ENCODE measurements around the gene FHIT.

- TF ChIP-seq CTCF (conservative IDR thresholded peaks at IDR 0.05), result no peak
- TF ChIP-seq EZH2 (IDR thresholded peaks at IDR 0.05; ENCODE audit: low read depth), result no peak
Observed at GRCh38 chr3:60973321-60973720, 277.9 kb downstream of the FHIT start.

All from PC-9 (cell line).